ENCODE data around the gene GPR143.

GPR143 gene

GRCh38 chrX:9676738-9677097 is 88.9 kb downstream of the GPR143 start:
- Mint-ChIP-seq H3K27ac (peak overlapping the region; percentile 41), H3K9me3 (no peaks in the 10 kb centered on the region), H3K4me1 (peaks cover 33% of the 10 kb centered on the region), H3K36me3 (peaks cover 17% of the 10 kb centered on the region), H3K4me3 (no peak overlapping the region), H3K27me3 (no peaks in the 10 kb centered on the region)

GRCh38 chrX:9676306-9676705 is 89.3 kb downstream of the GPR143 start:
- H3K27me3 Mint-ChIP-seq: no peaks in the 10 kb centered on the region
- peaks cover 33% of the 10 kb centered on the region for H3K4me1 Mint-ChIP-seq
- H3K36me3 Mint-ChIP-seq: peaks cover 18% of the 10 kb centered on the region
- H3K9me3 Mint-ChIP-seq: no peaks in the 10 kb centered on the region
- peak overlapping the region; percentile 30 for H3K27ac Mint-ChIP-seq
- no peak overlapping the region for H3K4me3 Mint-ChIP-seq

Data from activated naive CD4-positive, alpha-beta T cell treated with anti-CD3 and anti-CD28 coated beads, Interleukin-2, amount 50 U/mL, for 24 hours (primary cell).